ENCODE measurements around the gene ARHGEF11.
"Not testable (repeated sequence)": the region's sequence is repeated elsewhere in the genome, so short reads cannot be mapped to it uniquely, and the experiment has no call there.

Gene ARHGEF11

DNA sequence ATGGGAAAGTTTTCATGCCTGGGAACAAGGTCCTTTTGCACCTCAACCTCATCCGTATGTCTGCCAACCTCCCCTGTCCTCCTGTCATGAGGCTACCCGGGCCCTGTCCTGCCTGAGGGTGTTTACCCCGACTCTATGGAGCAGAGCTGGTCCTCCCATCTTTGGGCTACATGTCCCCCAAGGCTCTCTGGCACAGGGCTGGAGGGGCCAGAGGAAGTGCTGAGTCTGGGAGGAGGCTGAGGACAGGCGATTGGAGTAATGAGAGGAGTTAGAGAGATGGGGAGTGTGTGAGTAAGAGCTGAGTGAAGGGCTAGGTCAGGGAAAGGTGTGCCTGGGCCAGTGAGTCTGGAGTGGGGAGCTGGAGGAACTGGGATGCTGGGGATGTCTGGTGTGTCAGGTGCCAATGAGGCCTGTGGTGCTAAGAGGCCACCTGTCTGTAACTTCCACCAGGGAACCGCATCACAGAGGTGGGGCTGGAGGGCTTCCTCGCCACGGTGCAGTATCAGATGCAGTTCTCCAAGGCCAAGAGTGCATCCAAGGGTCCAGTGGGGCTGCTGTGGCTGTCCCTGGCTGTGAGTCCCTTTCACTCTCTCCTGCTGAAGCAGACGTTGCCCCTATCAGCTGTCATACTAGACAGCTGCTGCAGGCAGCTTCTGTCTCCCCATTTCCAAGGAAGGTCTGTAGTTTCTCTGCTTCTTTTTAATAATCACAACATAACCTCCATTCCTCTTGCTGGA lies 113.4 kb downstream of the ARHGEF11 start:
- DNase-seq (ENCODE audit: insufficient read length, low spot score) = no peak
- no peak for FAIRE-seq

DNA sequence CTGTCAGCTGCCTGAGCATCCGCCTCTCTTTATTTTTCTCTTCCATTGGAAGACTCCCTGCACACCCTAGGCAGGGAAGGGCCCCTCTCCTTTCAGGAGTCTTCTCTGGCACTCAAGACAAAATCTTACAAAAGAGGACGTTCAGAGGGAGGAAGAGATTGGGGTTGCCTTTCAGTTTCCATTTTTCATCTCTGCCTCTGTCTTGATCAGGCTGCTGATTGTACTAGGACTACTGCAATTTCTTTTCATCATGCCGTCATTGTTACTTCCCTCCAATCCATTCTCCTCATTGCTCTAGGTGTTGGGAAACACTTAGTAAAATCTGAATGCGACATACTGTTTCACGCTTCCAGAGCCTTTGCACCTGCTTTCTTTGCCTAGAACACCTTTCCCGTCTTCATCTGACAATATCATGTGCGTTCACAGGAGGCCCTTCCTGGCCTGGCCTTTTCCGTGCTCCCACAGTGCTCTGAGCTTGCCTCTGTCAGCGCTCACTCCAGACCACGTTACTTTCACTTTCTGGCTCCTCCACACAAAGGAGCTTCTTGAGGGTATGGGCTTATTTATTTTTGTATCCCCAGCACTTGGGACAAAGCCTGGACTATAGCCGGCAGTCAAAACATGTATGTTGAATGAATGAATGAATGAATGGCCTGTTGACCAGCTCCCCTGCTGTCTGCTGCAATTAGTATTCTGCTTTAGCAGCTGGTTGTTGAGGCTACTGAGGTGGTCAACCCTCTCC lies 114.2 kb downstream of the ARHGEF11 start:
- no peak for FAIRE-seq
- DNase-seq (ENCODE audit: insufficient read length, low spot score) = no peak

DNA sequence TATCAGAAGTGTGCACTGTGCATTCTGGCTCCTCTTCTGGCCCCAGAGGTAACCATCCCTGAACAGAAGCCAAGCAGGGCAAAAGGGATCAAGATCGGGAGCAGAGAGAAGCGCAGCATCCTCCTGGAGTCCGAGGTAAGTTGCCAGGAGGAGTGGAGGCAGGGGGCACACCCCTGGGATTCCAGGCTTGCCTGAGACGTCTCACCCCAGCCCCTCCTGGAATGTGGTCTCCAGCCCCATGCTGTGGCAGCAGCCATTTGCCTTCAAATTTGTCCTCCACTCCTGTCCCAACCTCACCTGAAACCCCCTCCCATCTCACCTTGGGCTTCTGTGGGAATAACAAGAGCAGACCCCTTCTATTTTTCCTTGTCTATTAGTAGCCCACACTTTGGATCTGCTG lies 115.1 kb downstream of the ARHGEF11 start:
- DNase-seq (ENCODE audit: insufficient read length, low spot score) = no peak
- FAIRE-seq = no peak

DNA sequence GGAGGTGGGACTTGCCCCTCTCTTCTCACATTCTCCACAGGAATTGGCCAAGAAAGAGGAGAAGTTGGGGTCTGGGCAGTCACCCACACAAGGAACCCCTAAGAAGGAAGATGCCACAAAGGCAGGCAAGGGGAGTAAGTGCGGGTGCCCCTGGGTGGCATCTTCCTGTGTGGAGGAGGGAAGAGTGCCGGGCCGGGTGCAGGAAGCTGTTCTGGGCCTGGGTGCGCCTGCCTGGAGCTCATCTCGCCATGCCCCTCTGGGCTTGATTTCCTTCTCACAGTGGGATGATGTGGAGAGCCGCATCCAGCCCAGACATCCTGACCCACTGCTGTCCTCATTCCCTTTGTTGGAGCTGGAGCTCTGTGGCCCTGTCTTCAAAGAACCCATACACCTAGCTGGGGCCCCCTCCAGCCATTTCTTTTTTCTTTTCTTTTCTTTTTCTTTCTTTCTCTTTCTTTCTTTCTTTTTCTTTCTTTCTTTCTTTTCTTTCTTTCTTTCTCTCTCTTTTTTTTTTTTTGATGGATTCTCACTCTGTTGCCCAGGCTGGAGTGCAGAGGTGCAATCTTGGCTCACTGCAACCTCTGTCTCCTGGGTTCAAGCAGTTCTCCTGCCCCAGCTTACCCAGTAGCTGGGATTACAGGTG lies 115.8 kb downstream of the ARHGEF11 start:
- no peak for FAIRE-seq
- DNase-seq (ENCODE audit: insufficient read length, low spot score) = no peak

DNA sequence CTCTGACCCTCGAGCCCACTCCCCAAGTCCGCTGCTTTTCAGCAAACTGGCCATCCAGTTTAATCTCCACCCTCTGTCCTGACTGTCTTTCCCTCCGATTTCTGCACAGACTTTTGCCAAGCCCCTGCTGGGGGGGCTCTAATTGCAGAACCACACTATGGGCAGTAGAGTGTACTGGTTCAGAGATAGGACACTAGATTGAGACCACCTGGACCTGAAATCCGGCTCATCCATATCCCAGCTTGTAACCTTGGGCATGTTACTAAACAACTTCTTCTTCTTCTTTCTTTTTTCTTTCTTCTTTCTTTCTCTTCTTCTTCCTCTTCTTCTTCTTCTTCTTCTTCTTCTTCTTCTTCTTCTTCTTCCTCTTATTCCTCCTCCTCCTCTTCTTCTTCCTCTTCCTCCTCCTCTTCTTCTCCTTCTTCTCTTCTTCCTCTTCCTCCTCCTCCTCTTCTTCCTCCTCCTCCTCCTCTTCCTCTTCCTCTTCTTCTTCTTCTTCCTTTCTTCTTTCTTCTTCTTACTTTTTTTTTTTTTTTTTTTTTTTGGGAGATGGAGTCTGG lies 117.4 kb downstream of the ARHGEF11 start:
- peak; percentile 14 for DNase-seq (ENCODE audit: insufficient read length, low spot score)
- FAIRE-seq = no peak

DNA sequence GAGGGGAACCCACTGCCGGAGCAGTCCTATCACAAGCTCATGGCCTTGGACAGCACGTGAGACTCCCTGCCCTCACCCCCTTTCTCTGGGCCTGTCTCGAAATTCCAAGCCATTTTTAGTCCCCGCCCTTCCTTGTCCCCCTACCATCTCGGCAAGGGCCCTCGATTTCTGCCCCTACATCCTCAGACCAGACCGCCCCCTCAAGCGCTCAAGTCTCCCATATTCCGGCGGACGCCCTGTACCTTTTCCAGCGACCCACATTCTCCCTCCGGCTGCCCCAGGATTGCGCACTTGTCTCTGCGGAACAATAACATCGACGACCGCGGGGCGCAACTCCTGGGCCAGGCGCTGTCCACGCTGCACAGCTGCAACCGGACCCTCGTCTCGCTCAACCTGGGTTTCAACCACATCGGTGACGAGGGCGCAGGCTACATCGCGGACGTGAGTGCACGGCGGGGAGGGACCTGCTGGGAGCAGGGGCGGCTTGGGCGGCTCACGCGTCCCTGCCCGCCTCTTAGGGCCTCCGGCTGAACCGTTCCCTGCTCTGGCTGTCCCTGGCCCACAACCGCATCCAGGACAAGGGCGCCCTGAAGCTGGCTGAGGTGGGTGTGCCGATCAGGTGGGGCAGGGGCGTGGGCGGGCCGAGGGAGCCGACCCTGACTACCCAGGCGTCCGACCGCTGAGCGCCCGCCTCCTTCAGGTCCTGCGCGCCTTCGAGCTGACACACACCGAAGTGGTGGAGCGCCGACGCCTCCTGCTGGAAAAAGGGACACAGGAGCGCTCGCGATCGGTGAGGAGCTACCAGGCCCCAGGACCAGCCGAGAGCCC lies 118.1 kb downstream of the ARHGEF11 start:
- peak; percentile 80 for DNase-seq (ENCODE audit: insufficient read length, low spot score)
- peak; percentile 4 for FAIRE-seq

DNA sequence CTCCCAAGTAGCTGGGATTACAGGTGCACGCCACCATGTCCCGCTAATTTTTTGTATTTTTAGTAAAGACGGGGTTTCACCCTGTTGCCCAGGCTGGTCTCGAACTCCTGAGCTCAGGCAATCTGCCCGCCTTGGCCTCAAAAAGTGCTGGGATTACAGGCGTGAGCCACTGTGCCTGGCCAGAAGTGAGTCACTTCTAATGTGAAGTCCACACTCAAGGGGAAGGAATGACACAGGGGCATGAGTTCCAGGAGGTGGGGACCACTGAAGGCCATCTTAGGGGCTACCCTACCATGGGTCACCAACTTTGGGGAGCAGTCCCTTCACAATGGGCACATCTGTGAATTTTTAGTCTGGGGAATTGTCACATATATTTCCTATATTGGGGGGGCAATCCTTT lies 118.8 kb downstream of the ARHGEF11 start:
- FAIRE-seq; DNase-seq (ENCODE audit: insufficient read length, low spot score): not testable (repeated sequence)

DNA sequence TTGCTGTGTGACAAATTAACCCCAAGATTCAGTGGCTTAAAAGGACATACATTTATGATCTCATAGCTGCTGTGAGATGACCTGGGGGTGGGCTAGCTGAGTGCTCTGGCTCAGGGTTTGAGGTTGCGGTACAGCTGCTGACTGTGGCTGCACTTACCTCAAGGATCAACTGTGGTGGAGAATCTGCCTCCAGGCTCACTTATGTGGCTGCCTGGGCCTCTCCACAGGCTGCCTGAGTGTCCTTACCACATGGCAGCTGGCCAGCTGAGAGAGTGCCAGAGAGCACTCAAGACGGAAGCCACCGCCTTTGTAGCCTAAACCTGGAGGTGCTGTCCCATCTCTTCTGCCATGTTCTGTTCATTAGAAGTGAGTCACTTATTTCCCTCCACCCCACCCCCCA lies 119.4 kb downstream of the ARHGEF11 start:
- peak; percentile 51 for DNase-seq (ENCODE audit: insufficient read length, low spot score)
- FAIRE-seq = no peak

DNA sequence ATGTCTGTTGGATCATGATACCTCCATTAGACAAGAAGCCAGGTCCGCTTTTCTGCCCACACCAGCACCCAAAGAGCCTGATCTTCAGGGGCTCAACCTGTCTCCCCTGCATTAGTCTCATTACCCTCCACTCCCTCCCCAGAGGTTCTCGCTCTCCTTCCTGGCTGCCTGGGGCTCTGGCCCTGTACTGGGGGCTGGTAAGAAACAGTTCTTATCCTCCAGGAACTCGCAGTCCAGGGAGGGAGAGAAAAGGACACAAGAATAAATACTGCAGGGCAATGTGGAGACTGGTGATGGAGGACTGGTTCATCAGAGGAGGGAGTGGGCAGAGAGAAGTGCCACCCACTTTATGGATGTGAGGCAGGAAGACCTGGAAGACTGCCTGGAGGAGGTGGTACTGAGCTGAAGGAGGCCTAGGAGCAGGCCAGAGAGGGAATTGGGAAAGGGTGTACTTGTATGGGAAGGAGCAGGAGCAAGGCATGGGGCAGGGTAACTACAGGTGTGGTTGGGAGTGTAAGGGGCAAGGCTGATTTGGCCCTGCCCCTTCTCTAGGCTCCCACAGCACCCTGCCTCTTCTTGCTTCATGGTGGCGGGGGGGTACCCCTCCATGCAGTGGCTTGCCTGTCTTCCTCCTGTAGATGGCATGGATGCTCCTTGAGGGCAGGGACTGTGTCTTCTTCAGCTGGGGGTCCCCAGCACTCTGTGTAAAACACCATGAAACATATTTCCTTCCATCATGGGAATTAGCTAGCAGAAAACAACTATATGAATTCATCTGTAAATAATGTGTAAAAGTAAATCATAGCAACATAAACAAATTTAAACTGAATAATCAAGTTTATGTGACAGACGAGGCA lies 120.2 kb downstream of the ARHGEF11 start:
- DNase-seq (ENCODE audit: insufficient read length, low spot score) (no peak), FAIRE-seq (no peak)

DNA sequence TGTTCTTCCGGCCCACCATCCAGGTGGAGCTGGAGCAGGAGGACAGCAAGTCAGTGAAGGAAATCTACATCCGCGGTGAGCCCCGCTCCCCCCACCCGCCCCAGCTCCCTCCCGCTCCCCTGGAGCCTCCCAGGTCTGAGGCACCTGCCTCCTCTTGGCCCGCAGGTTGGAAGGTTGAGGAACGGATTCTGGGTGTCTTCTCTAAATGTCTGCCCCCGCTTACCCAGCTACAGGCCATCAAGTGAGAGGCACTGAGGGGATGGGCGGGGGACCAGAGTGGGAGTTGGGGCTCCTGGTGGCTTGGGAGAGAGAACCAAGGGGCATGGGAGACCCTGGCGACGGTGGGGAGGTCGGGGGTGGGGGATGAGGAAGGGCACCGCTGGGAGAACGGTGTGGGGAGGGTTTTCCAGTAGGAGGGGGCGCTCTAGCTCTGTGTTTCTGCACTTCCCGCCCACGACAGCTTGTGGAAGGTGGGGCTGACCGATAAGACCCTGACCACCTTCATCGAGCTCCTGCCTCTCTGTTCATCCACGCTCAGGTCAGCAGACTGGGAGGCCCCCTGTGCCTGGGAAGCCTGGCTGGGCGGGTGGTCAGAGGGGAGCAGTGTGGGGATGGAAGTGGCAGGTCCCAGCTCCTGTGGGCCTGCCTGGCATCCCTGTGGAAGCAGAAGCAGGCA lies 120.9 kb downstream of the ARHGEF11 start:
- FAIRE-seq (no peak), DNase-seq (ENCODE audit: insufficient read length, low spot score) (no peak)

DNA sequence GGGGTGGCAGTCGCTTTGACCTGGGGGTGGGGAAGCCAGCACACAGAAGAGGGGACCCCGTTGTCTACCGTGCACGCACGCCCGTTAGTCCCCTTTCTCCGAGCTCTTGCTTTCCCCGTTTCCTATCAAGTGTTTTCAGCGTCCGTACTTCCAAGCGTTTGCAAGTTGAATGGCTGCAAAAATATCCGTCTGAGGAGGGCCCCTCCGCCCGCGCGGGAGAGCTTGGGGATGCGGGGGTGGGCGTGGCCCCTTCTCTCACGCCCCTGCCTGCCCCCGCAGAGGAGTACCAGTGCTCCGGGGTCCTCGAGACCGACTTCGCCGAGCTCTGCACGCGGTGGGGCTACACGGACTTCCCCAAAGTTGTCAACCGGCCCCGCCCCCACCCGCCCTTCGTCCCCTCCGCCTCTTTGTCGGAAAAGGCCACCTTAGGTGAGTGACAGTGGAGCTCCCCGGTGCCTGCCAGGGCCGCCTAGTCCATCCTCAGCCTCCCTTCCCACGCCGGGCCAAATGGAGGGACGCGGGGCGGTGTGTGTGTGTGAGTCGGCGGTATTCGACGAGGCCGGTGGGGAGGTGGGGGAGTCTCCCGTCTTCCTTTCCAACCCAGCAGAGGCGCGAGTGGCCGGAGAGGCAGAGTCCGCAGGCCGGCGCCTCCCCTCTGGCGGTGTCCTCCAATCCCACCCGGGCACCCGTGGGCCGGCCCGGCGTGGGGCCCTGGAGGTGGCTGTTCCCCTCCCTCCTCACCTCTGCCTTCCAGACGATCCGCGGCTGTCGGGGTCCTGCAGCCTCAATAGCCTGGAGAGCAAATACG lies 121.7 kb downstream of the ARHGEF11 start:
- DNase-seq (ENCODE audit: insufficient read length, low spot score) = no peak

DNA sequence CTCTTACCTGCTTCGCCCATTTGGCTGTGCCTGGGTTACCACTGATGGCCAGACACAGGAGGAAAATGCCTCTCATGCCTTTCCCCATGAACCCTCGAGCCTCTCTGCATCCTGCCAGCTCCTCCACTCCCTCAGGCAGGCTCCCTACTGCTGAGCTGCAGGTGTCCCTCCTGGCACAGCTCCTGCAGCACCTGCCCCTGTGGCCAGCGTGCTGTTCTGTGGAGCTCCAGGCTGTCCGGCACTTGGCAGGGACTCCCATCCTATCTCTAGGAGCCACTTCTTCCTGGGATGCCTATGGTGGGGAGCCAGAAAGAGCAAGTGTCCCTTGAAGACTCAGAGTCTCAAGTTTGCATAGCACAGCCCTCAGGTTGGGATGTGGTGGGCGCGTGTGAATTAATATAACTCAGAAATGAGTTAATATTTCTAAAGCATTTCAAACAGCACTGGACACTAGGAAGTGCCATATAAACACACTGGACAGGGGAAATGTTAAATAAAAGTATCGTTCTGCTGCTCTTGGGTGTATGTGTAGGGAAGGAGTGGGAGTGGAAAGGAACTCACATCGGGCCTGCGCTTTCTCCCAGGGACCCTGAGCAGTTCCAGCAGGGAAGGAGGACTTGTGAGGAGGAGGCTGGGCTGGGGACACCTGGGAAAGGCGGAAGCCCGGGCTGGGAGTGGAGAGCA lies 122.4 kb downstream of the ARHGEF11 start:
- no peak for DNase-seq (ENCODE audit: insufficient read length, low spot score)
- FAIRE-seq = no peak

More for the DNA sequence above, 121.7 kb downstream of the ARHGEF11 start:
- no peak for FAIRE-seq

DNA sequence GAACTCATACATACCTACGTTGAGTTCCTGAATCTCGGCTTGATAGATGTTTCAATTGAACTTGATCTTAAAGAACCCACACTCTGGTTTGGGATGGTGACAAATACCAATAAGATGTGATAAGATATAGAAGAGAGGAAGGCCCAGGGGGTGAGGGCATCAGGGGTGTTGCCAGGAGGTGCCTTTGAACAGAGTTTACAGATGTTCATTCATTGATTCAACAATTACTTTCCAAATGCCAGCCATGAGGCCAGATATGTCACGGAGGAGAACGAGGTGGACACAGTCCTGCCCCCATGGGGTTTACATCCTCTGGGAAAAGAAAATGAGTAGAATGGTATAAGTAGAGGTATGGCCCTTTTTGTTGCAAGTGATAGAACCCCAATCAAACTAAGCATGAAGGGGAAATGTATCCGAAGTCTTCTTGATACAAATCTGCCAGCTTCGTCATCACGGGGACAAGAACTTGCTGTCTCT lies 124.5 kb downstream of the ARHGEF11 start:
- FAIRE-seq (no peak), DNase-seq (ENCODE audit: insufficient read length, low spot score) (no peak)

DNA sequence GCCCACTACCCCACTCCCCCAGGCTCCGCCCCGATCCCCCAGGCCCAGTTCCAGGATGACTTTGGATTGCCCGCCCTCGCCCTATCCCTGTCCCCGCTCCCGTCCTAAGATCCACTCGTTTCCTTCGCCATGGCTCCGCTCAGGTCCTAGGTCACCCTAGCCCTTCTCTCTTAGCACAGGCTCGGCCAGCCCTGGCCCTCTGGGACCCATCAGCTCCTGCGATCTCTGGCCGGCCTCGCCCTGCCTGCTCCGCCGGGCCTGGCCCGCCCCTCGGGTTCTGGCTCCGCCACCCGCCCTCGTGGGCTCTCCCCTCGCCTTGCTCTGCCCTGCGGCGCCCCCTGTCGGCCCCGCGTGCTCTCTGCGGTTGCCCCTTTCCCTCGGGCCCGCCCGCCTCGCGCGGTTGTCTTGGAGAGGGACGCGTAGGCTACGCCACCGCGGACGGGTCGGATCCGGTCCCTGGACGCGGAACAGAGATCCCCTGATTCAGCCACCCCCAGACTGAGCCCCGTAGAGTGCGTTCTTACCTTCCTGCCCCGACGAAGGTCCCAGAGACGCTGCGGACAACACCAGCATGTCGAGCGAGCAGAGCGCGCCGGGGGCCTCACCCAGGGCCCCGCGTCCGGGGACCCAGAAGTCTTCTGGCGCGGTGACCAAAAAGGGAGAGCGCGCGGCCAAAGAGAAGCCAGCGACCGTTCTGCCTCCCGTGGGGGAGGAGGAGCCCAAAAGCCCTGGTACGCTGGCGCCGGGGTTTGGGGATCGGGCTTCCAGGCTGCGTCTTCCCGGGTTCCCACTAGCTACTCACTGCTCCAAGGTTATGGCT lies 125.1 kb downstream of the ARHGEF11 start, which contains the start of gene LRRC71:
TSS of gene LRRC71 (plus strand) at position 400 of the 820 bp plus-strand sequence. CDS start at position 572, 172 bp downstream.
- no peak for DNase-seq (ENCODE audit: insufficient read length, low spot score)
- FAIRE-seq = no peak

DNA sequence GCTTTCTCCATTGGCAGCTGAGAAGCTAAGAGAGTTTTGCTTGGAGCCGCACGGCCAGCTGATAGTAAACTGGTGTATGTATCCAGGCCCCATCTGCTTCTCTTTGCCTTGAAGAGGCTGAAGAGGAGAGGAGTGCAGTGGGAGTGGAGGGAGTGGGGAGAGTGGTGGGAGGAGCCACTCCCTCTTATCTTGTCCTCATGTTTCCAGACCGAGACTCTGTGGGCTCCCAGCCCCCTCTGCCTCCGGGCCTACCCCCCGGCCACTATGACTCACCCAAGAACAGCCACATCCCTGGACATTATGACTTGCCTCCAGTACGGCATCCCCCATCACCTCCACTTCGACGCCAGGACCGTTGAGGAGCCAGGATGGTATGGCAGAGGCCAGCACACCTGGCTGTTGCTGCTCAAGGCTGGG lies 131.1 kb downstream of the ARHGEF11 start:
- no peak for FAIRE-seq

DNA sequence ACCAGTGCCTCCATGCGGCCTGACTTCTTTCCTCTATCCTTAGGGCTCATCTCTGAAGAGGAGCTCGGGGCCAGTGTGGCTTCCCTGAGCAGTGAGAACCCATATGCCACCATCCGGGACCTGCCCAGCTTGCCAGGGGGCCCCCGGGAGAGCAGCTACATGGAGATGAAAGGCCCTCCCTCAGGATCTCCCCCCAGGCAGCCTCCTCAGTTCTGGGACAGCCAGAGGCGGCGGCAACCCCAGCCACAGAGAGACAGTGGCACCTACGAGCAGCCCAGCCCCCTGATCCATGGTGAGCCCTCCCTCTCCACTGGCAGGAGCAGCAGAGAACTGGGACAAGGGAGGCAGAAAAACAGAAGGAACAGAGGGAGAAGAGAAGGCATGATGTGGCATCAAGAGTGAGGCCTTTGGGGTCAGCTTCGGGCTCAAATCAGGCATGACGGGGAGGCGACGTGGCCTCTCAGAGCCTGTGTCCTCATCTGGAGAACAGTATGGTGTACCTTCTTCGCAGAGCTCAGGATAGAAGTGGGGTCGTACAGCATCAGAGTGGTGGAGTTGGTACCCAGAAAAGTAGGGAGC lies 131.6 kb downstream of the ARHGEF11 start:
- FAIRE-seq (no peak), DNase-seq (ENCODE audit: insufficient read length, low spot score) (no peak)

More for the DNA sequence above, 131.1 kb downstream of the ARHGEF11 start:
- no peak for DNase-seq (ENCODE audit: insufficient read length, low spot score)
